K562 (cell line): ENCODE measurements around the gene PEPD. TPM values are rescaled to one million over a fixed set of nuclear protein-coding genes. Genes with fewer than 3 reads are reported as not detected.

ENCODE experiments used
- ATAC-seq: fragments of 200-7000 bp; cut with Tn5 transposase; 3 replicates; pipeline ENCODE4 v1.9.1; 2020; ENCODE audit warnings: moderate library complexity
- BruUV-seq: library from RNA; stranded (reverse); fragments of 400-500 nt; replicated peaks from 2 replicates; lab custom pipeline; 2021; lab: Mats Ljungman, UMichigan
- CTCF ChIA-PET: fragments of 300-600 bp; formaldehyde crosslinking; extraction: SDS; loops from one replicate; lab custom pipeline; 2021; ENCODE audit warnings: low intra/inter-chr PET ratio; lab: Yijun Ruan, JAX
- POLR2A ChIA-PET: fragments of 300-600, 350-650 bp; sonication (Branson Sonifier 250); formaldehyde crosslinking; extraction: SDS; loops from one replicate; lab custom pipeline; 2021; ENCODE audit warnings: antibody characterized with exemption, inconsistent platforms; lab: Yijun Ruan, JAX
- DNase-seq, 4 experiments: peaks; one replicate each; pipeline versions ENCODE4 v3.0.0 to v3.0.0-alpha.2; 2011 to 2018; ENCODE audit warnings: low spot score in 3 of 4, mixed read lengths in 3 of 4; ENCODE audit errors: extremely low read depth in 1 of 4
- FAIRE-seq: peaks from 2 replicates; lab custom pipeline; 2011; peaks lifted over from hg19 to GRCh38; lab: Jason Lieb, UNC
- H2AFZ ChIP-seq: 2 replicates; pipeline ENCODE4 v1.6.0; 2011; ENCODE audit warnings: low read depth, low read length, control low read depth, inconsistent platforms
- H3K27ac ChIP-seq: fragments of 200-600 bp; 3 replicates; pipeline ENCODE4 v1.8.0; 2011; ENCODE audit warnings: low read depth, mild to moderate bottlenecking, control low read depth, inconsistent platforms, low read length, moderate library complexity, mixed read lengths; ENCODE audit errors: extremely low read depth
- H3K27me3 ChIP-seq, 2 experiments: fragments of 300-600 bp in 1 of 2; 2 replicates in 1 of 2; 3 replicates in 1 of 2; pipeline versions ENCODE4 v1.6.0 to v1.8.0; 2011; ENCODE audit warnings: inconsistent platforms in 2 of 2, low read length in 2 of 2, mild to moderate bottlenecking in 1 of 2, mixed read lengths in 1 of 2, moderate library complexity in 1 of 2; ENCODE audit not compliant: control insufficient read depth in 2 of 2, insufficient read depth in 2 of 2
- H3K36me3 ChIP-seq: fragments of 300-600 bp; 3 replicates; pipeline ENCODE4 v1.8.0; 2011; ENCODE audit warnings: mild to moderate bottlenecking, low read length, inconsistent platforms; ENCODE audit not compliant: control insufficient read depth, insufficient read depth
- H3K4me1 ChIP-seq, 2 experiments: fragments of 200-600 bp in 1 of 2; replicated peaks in 1 of 2; 2 replicates in 1 of 2; 3 replicates in 1 of 2; pipeline versions ENCODE4 v1.5.1 to v1.8.0; 2011; ENCODE audit warnings: inconsistent platforms in 2 of 2, low read length in 2 of 2, mild to moderate bottlenecking in 1 of 2, mixed read lengths in 1 of 2, moderate library complexity in 1 of 2; ENCODE audit not compliant: control insufficient read depth in 2 of 2, insufficient read depth in 2 of 2
- H3K4me2 ChIP-seq: 2 replicates; pipeline ENCODE4 v1.6.1; 2011; ENCODE audit warnings: low read length, control low read depth, inconsistent platforms, mixed read lengths; ENCODE audit not compliant: insufficient read depth
- H3K4me3 ChIP-seq: fragments of 200-600 bp; sonication (generic), shearing (Covaris generic); 2 replicates; pipeline ENCODE4 v1.5.1; 2016; ENCODE audit warnings: control low read depth, inconsistent platforms
- H3K79me2 ChIP-seq: fragments of 200-600 bp; 3 replicates; pipeline ENCODE4 v1.8.0; 2011; ENCODE audit warnings: low read length, inconsistent platforms; ENCODE audit not compliant: control insufficient read depth, insufficient read depth
- H3K9ac ChIP-seq, 2 experiments: 2 replicates each; pipeline versions ENCODE4 v1.6.0 to v1.6.1; 2011; ENCODE audit warnings: low read depth in 2 of 2, low read length in 2 of 2, control low read depth in 1 of 2, inconsistent platforms in 1 of 2, mild to moderate bottlenecking in 1 of 2, mixed read lengths in 1 of 2; ENCODE audit not compliant: insufficient read depth in 1 of 2
- H3K9me1 ChIP-seq: one replicate; pipeline ENCODE4 v1.6.0; 2011; ENCODE audit warnings: inconsistent platforms, mild to moderate bottlenecking, low read length, moderate library complexity; ENCODE audit not compliant: control insufficient read depth, insufficient read depth
- H3K9me3 ChIP-seq: replicated peaks from 2 replicates; pipeline ENCODE4 v1.5.1; 2011; ENCODE audit warnings: low read depth, low read length, inconsistent platforms; ENCODE audit not compliant: control insufficient read depth, insufficient read depth
- H4K20me1 ChIP-seq: replicated peaks from 2 replicates; pipeline ENCODE4 v1.6.1; 2011; ENCODE audit warnings: low read length, inconsistent platforms, mixed read lengths; ENCODE audit not compliant: control insufficient read depth, insufficient read depth
- ARNT ChIP-seq, 2 experiments: fragments of 450-650 bp; IDR thresholded peaks; 2 replicates each; pipeline ENCODE4 v1.6.1; 2016; ENCODE audit warnings: mild to moderate bottlenecking in 1 of 2
- BCOR ChIP-seq: fragments of 450-650 bp; IDR thresholded peaks from 2 replicates; pipeline ENCODE4 v1.6.1; 2016
- CHCHD3 ChIP-seq: fragments of 250-450 bp; sonication (Bioruptor Pico); IDR thresholded peaks from 2 replicates; pipeline ENCODE4 v2.1.2; 2022; ENCODE audit warnings: mild to moderate bottlenecking
- E2F3 ChIP-seq: fragments of 250-450 bp; sonication (Bioruptor Pico); IDR thresholded peaks from 2 replicates; pipeline ENCODE4 v1.4.0; 2020; ENCODE audit warnings: mild to moderate bottlenecking
- ELF2 ChIP-seq: fragments of 250-450 bp; sonication (Bioruptor Pico); IDR thresholded peaks from 2 replicates; pipeline ENCODE4 v1.5.0; 2021; ENCODE audit warnings: mild to moderate bottlenecking
- ERF ChIP-seq: fragments of 450-650 bp; formaldehyde crosslinking; IDR thresholded peaks from 2 replicates; pipeline ENCODE4 v1.4.0; 2020; ENCODE audit warnings: mild to moderate bottlenecking, mixed read lengths
- FOXJ2 ChIP-seq: fragments of 200-800 bp; sonication (Bioruptor generic); IDR thresholded peaks from 2 replicates; pipeline ENCODE4 v1.6.1; 2016; ENCODE audit warnings: missing genetic modification characterization, missing compliant biosample characterization
- FUS ChIP-seq: fragments of 200-400 bp; formaldehyde crosslinking; optimal IDR thresholded peaks from 2 replicates; pipeline ENCODE3; 2017; ENCODE audit warnings: low read depth, low read length
- GABPA ChIP-seq: fragments of 200-800 bp; sonication (Bioruptor generic); conservative IDR thresholded peaks from 2 replicates; pipeline ENCODE4 v1.6.1; 2016; ENCODE audit warnings: low read depth, missing genetic modification characterization, missing compliant biosample characterization
- JUND ChIP-seq, 2 experiments: IDR thresholded peaks; 2 replicates in 1 of 2; 3 replicates in 1 of 2; pipeline ENCODE4 v1.6.1; 2011; ENCODE audit warnings: borderline replicate concordance in 2 of 2, low read depth in 2 of 2, low read length in 2 of 2, improper control_type of control experiment in 1 of 2, missing biosample characterization in 1 of 2, missing genetic modification characterization in 1 of 2, missing genetic modification reagents in 1 of 2
- MECOM ChIP-seq: fragments of 250-450 bp; sonication (Bioruptor Pico); IDR thresholded peaks from 2 replicates; pipeline ENCODE4 v1.8.0; 2022; ENCODE audit warnings: inconsistent platforms
- MYBL2 ChIP-seq, 2 experiments: fragments of 450-650 bp in 1 of 2; sonication (generic) in 1 of 2; formaldehyde crosslinking in 1 of 2; IDR thresholded peaks; 2 replicates each; pipeline versions ENCODE4 v1.6.1 to v1.8.1; 2017 to 2022; ENCODE audit warnings: borderline replicate concordance in 1 of 2, inconsistent platforms in 1 of 2, low read depth in 1 of 2, mild to moderate bottlenecking in 1 of 2, missing genetic modification reagents in 1 of 2, moderate library complexity in 1 of 2
- POLR3A ChIP-seq: IDR thresholded peaks from 2 replicates; pipeline ENCODE4 v1.6.1; 2011; ENCODE audit warnings: borderline replicate concordance, mild to moderate bottlenecking, moderate library complexity; ENCODE audit not compliant: insufficient read length, insufficient read depth; ENCODE audit errors: extremely low read depth
- TAL1 ChIP-seq: fragments of 450-650 bp; IDR thresholded peaks from 2 replicates; pipeline ENCODE4 v1.6.1; 2016; ENCODE audit warnings: mild to moderate bottlenecking
- TFE3 ChIP-seq: fragments of 450-650 bp; formaldehyde crosslinking; IDR thresholded peaks from 2 replicates; pipeline ENCODE4 v1.4.0; 2020; ENCODE audit warnings: mild to moderate bottlenecking, mixed read lengths
- TSC22D4 ChIP-seq: fragments of 450-650 bp; IDR thresholded peaks from 2 replicates; pipeline ENCODE4 v1.6.1; 2016; ENCODE audit warnings: missing genetic modification characterization, missing biosample characterization, control low read depth
- ZKSCAN8 ChIP-seq: fragments of 200-800 bp; sonication (Bioruptor generic); IDR thresholded peaks from 2 replicates; pipeline ENCODE4 v1.6.1; 2016; ENCODE audit warnings: missing genetic modification characterization, missing compliant biosample characterization
- ZNF23 ChIP-seq: fragments of 250-450 bp; sonication (Bioruptor Pico); IDR thresholded peaks from 2 replicates; pipeline ENCODE4 v1.4.0; 2020; ENCODE audit warnings: mild to moderate bottlenecking
- ZNF232 ChIP-seq: sonication (generic); formaldehyde crosslinking; IDR thresholded peaks from 2 replicates; pipeline ENCODE4 v1.8.0; 2022; ENCODE audit warnings: mild to moderate bottlenecking, missing genetic modification reagents
- WGBS: fragments of 100-300 bp; shearing (Covaris generic); methylation state at CpG from one replicate; pipeline ENCODE4 v1.1.6; 2016; ENCODE audit warnings: low coverage, mixed read lengths; ENCODE audit not compliant: insufficient coverage; ENCODE audit errors: missing lambda C conversion rate; 5-methylcytosine and 5-hydroxymethylcytosine counted together
- in situ Hi-C: fragments of 300-500 bp; cut with MboI; formaldehyde crosslinking; loops from 4 replicates; pipeline ENCODE4 v1.15.0; 2018; ENCODE audit warnings: inconsistent platforms, mixed read lengths
- intact Hi-C: fragments of 100-400 bp; cut with micrococcal nuclease; formaldehyde crosslinking; loops from 2 replicates; pipeline ENCODE4 v1.14.2; 2022
- polyA plus RNA-seq, 8 experiments: library from polyadenylated mRNA; depleted of rRNA in 4 of 8; stranded (reverse) in 5 of 8; unstranded in 3 of 8; fragments of >200 nt; fragmentation: Nextera tagmentation in 2 of 8; fragmentation: Illumina TruSeq in 1 of 8; extraction: Ambion mirVana in 2 of 8; extraction: Trizol in 1 of 8; gene quantifications; 2 replicates each; pipeline versions ENCODE4 v1.2.1 to v1.2.3, GENCODE V29; 2011 to 2014; ENCODE audit warnings: inconsistent platforms in 1 of 8, missing spikeins in 1 of 8
- total RNA-seq, 7 experiments: library from RNA; depleted of rRNA in 6 of 7; stranded (reverse); fragments of >200 nt in 6 of 7; fragmentation: Illumina TruSeq in 2 of 7; extraction: Trizol in 2 of 7; gene quantifications; 2 replicates each; pipeline versions ENCODE4 v1.2.1 to v1.2.3, GENCODE V29; 2011 to 2021; ENCODE audit warnings: low replicate concordance in 1 of 7

PEPD gene
- total and polyA plus RNA-seq, 9 of the 15 experiments (the other 6 are each of a cell fraction or from before 2014, with no cell fraction given) = 1.3 to 19.2 (median 16.0) TPM

- TF ChIP-seq FUS (no peak), POLR3A (no peak), GABPA (tag) (no peak), MYBL2 (IDR thresholded peaks at IDR 0.05; ENCODE audit: low read depth) (no peak), MYBL2 (CRISPR knock-in tag; IDR thresholded peaks at IDR 0.05; ENCODE audit: borderline replicate concordance) (no peak), ZNF23 (no peak), JUND (IDR thresholded peaks at IDR 0.05; ENCODE audit: borderline replicate concordance, low read depth, low read length) (no peak), JUND (tag; IDR thresholded peaks at IDR 0.05; ENCODE audit: borderline replicate concordance, low read depth, low read length) (no peak), ZNF232 (CRISPR knock-in tag) (no peak), ARNT (IDR thresholded peaks at IDR 0.05) (no peak)
- TF ChIP-seq, all 486 proteins: peak for 0
These were observed 11.0 kb downstream of the PEPD start (continued) for GRCh38 chr19:33510462-33511194.

- POLR2A ChIA-PET = interaction anchor here (0.5 to 2.0 kb wide), 2 partner anchors 11 to 358 kb away, joined by 5 to 6 read pairs; partner anchors contain the start of gene PEPD
- in situ Hi-C loops = no loop called here
- no peak overlapping the region for H2AFZ ChIP-seq
- H3K4me2 ChIP-seq = no peak overlapping the region
- BruUV-seq = no TSS peak
- no peaks in the 10 kb centered on the region for H3K9me1 ChIP-seq
- H3K27me3 ChIP-seq = no peaks in the 10 kb centered on the region; a peak in 2 of 5 replicates
- CTCF ChIA-PET = no interaction called here
- no peak overlapping the region for H3K4me3 ChIP-seq
- ATAC-seq = no peak
- H4K20me1 ChIP-seq = peaks cover 11% of the 10 kb centered on the region
- no peaks in the 10 kb centered on the region for H3K79me2 ChIP-seq
- no peak overlapping the region for H3K9ac ChIP-seq
- WGBS = 44% methylated on average over 15 of the region's 15 CpGs
- FAIRE-seq = no peak
- H3K36me3 ChIP-seq = no peaks in the 10 kb centered on the region
- H3K9me3 ChIP-seq = no peaks in the 10 kb centered on the region
- peaks cover 0 to 9% of the 10 kb centered on the region in 2 experiments; a peak in 2 of 5 replicates for H3K4me1 ChIP-seq
- intact Hi-C loops = no loop called here
- no peak overlapping the region for H3K27ac ChIP-seq
- no peak for DNase-seq
- TF ChIP-seq TFE3 (CRISPR knock-in tag) = no peak
- no peak for TF ChIP-seq TSC22D4 (tag)
- TF ChIP-seq CHCHD3 (CRISPR knock-in tag) = no peak
- no peak for TF ChIP-seq FOXJ2
- TF ChIP-seq E2F3 (CRISPR knock-in tag) = no peak
- TF ChIP-seq MECOM (CRISPR knock-in tag) = no peak
- no peak for TF ChIP-seq ZKSCAN8 (CRISPR knock-in tag)
- no peak for TF ChIP-seq TAL1
- TF ChIP-seq ERF = no peak
- no peak for TF ChIP-seq BCOR
- no peak for TF ChIP-seq ELF2 (CRISPR knock-in tag)
These were observed 11.8 kb downstream of the PEPD start for GRCh38 chr19:33509774-33510173.
